GM18861 (cell line): ENCODE results near the gene TBC1D1.
"Not testable (repeated sequence)": the region's sequence is repeated elsewhere in the genome, so short reads cannot be mapped to it uniquely, and the experiment has no call there.

Source experiments
- ATAC-seq: cut with Tn5 transposase; IDR thresholded peaks from one replicate; pipeline ENCODE4 v1.9.1; 2021; ENCODE audit not compliant: unreplicated experiment

TBC1D1 gene

DNA sequence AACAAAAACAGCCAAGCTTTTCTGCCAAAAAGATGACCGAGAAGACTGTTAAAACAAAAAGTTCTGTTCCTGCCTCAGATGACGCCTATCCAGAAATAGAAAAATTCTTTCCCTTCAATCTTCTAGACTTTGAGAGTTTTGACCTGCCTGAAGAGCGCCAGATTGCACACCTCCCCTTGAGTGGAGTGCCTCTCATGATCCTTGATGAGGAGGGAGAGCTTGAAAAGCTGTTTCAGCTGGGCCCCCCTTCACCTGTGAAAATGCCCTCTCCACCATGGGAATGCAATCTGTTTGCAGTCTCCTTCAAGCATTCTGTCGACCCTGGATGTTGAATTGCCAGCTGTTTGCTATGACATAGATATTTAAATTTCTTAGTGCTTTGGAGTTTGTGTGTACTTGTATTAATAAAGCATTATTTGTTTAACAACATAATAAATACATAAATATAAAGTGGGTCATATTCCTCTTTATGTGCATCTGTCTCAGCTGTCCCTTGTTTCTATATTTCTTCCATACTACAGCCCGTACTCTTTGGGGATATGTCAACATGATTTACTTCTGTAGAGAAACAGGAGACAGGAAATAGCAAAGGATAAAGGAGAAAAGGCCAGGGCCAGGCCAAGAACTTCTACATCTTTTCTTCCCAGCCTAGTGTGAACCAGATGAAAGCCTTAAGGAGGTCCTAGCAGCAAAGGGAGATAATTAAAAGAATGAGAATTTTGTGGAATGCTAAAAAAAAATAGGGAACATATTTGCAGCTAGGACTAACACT lies 70.0 kb downstream of the TBC1D1 start:
- ATAC-seq, result no peak

DNA sequence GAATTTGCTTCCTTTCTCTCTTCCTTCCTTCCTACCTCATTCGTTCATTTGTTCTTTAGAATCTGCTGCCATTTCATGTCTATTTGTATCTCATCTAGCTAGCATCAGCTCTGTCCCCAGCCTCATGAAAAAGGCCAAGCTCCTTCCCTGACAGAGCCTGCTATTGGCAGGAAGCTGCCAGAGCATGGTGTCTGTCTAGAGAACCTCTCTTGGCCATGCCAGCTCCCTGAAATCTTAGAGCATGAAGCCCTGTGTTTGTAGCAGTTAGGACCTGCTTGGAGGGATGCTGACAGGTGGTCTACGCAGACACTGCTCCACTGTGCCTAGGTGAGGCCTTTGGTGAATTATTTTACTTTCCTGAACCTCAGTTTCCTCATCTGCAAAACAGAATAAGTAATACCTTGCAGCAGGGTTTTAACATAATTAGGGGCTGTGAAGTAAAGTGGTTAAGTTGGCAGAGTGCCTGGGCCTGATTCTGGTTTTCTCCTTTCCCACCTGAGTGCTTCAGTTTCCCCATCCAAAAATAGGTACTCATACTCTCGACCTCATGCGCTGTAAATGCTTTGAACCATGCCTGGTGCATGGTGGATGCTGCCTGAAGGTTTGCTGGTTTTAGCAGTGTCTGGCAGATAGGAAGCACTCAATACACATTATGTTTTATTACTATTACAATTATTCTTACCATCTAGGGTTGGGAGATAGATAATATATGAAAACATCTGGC lies 74.0 kb downstream of the TBC1D1 start:
- peak; percentile 55 for ATAC-seq

DNA sequence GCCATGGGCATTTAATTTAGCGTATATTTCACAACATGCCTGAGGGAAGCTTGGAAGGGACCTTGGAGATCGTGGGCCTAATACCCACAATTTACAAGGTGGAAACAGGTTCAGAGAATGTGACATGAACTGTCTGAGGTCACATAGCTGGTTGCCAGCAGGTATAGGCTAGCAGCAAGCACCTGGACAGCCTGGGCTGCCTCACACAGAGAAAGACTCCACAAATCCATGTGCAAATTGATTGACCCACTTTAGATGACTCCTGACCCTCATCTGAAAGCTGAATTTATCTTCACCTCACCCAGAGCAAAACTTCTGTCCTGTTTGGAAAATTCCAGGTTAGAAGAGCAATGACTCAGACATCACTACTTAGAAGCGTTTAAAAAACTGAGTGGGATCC lies 75.2 kb downstream of the TBC1D1 start:
- ATAC-seq, result no peak

DNA sequence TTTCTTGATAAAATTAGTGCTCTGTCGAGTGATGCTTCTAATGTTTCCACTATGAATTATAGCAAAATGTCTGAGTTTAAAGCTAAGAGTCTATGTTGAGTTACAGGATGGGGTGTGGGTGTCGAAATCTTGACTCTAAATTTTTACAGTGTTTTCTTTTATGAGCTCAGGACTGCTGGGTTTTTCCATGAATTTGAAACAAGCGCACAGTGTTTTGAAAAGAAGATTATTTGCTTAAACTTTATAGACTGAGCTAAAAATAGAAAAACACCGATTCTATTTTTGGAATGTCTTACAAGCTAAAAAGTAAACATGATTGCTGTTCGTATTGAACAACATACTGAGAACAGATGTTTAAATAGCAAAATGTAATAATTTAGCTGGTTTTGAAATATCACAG lies 76.9 kb downstream of the TBC1D1 start:
- no peak for ATAC-seq

DNA sequence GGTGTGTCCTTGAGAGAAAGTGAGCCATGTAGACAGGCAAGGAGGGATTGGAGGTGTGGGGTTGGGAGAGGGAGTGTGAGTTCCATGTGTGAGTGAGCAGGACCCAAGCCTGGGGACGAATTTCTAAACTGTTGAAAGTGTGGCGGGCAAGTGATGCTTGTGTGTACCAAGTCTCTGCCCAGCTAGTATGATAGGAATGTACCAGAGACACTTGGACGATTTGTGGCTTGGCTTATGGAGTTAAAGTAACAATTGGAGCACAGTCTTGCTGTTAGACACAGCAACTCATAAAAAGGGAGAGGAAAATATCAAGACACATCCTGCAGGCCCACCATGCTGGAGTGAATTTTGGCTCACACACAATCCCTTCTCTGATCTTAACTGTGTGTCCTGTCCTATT lies 77.9 kb downstream of the TBC1D1 start:
- no peak for ATAC-seq

DNA sequence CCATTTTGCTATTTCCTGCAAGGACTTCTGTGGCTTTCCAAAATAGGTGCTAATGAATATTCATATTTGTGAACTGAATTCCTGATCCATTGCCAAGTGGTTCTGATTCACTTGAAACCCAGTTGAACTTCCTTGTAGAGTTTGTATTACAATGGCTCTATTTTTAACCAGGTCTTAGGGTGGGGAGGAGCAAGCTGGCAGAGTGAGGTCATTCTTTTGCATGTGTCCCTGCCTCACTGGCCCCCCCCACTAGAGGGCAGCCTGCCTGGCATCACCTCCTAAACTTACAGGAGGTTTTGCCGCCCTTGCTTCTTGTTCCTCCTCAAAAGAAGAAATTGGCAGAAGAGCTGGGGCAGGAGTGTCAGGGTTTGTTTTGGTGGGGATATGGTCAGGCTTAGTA lies 79.8 kb downstream of the TBC1D1 start:
- no peak for ATAC-seq

DNA sequence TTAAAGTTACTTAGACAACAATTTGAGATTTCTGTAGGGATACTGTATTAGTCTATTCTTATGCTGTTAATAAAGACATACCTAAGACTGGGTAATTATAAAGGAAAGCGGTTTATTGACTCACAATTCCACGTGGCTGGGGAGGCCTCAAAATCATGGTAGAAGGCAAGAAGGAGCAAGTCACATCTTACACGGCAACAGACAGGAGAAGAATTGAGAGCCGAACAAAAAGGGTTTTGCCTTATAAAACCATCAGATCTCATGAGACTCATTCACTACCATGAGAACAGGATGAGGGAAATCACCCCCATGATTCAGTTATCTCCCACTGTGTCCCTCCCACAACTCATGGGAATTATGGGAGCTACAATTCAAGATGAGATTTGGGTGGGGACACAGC lies 80.3 kb downstream of the TBC1D1 start:
- ATAC-seq, result no peak

DNA sequence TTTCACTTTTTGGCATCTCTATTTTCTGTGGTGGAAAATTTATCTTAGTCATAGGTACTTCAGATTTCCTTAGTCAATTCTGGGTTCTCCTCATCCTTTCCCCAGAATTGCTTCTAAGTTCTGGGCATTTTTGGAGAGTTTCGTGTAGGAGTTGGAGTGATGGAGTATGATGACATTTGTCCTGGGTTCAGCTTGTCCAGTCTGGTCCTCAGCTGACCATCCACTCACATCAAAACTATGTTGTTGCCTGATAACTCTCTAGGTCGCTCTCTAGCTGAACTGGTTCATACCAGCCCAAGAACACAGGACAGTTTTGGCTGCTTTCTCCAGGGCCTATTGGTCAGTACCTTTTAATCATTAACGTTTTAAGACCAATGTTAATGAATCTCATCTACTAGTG lies 82.6 kb downstream of the TBC1D1 start:
- no peak for ATAC-seq

DNA sequence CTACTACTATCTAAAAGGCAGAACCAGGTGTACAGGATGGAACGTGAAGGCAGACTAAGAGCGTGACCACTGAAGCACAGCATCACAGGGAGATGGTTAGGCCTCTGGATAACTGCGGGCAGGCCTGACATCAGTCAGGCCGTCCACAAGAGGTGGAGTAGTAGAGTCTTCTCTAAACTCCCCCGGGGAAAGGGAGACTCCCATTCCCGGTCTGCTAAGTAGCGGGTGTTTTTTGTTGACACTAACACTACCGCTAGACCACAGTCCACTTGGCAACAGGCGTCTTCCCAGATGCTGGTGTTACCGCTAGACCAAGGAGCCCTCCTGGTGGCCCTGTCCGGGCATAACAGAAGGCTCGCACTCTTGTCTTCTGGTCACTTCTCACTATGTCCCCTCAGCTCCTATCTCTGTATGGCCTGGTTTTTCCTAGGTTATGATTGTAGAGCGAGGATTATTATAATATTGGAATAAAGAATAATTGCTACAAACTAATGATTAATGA lies 84.5 kb downstream of the TBC1D1 start:
- ATAC-seq, result not testable (repeated sequence)

DNA sequence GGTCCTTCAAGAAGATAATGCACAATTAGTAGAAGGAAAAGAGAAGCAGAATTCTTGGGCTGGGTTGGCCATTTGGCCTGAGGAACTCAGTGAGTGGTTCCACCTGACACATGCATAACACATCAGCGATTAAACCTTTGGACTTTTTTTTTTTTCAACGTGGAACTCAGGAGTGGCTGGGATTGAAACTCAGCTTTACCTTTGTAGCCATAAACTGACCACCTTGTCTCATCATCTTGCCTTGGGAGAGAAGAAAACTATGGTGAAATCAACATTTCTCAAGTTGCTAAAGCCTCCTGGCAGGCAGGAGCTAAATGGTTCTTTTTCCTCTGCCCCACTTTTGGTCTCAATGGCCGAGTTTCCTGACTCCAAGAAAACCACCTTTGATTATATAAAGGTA lies 85.6 kb downstream of the TBC1D1 start:
- no peak for ATAC-seq

DNA sequence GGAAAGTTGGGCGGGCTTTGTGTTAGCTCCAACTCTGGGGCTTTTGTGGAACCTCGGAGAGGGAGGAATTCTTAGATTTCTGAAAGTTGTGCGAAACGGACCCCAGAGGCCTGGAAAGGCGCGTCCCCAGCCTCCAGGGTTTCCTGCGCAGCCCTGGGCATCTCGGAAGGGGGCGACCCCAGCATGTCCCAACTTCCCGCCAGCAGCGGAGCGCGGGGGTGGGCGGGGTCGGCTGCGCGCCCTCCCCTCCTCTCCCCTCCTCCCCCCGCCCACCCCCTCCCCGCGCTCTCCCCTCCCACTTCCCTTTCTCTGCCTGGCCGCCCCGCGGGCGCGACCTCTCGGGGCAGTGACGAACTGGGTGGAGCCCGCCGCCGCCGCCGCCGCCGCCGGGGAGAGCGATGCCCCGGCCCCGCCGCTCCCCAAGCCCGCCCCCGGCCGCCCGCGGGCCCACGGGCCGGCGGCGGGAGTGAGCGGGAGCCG lies 86.1 kb downstream of the TBC1D1 start:
- peak; percentile 50 for ATAC-seq

DNA sequence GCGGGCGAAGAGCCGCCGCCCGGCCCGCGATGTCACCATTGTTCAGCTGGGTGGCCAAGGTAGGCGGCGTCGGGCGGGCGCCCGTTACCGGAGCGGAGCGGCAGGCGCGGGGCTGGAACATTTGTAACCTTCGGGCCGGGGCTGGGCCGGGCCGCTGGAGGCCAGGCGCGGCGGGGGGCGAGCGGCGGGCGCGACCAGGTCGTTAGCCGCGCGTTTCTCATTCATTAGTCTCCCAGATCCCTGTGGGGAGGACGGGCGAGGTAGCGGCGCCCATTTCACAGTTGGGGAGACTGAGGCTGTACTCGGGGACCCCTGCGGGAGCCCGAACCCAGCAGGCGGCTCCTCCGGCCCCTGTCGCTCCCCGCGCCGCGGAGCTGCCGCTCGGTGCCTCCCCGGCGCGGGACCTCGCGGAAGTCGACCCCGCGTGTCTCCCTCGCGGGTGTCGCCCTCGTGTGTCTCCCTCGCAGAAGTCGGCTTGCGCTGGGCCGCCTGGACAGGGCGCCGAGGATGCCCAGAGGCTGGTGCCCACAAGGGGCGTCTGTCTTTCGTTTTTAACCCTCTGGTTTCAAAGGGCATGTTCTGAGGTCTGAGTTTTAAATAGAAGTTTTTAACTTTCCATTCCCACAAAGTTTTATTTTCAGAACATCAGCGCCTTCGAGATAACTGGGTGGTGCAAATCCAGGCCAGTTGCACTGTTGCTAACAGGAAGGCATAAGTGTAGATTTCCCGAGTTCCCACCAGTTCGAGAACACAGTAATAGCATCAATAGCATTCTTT lies 86.8 kb downstream of the TBC1D1 start:
- ATAC-seq, result peak; percentile 46

DNA sequence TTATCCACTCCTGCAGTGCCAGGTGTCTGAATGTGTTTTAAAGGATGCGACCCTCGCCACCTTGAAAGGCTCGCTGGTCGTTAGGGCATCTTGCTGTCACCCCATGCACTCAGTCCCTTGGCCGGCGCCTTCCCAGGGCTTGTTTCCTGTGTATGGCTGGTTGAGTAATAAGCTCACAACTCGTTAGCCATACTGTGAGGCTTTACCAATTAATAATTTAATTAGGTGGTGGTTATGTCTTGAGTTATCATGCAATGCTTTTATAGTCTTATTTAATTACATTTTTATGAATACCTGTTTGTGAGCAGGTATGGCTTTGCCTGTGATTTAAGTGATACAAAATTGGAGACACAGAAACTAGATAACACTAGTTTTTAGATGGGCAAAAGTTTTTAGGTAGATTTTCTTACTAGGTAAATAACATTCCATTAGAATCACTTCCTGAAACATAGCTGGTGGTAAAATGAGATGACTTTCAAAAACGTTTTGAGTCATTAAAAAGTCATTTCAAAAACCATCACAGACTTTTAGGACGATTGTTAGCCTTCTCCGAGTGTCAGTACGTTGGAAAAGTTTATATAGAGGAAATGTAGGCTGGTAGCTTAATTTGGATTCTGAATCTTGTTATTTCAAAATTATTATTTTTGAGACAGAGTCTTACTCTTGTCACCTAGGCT lies 87.5 kb downstream of the TBC1D1 start:
- ATAC-seq, result peak; percentile 20

DNA sequence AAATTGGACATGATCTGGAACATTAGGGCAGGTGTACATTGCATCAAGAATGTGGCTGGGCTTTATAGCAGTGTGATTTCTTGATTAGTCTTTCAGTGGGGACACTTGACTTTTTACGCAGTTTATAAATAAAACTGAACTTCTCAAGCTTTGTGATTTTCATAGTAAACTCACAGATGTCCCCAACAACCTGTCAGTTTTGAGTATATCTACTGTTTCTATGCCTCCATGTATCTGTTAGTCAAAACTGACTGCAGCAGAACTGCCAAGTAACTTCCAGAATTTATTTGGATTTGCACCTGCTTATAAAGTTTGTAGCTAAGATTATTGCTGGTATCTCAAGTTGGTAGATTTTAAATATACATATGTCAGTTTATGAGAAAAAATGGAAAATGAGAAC lies 89.4 kb downstream of the TBC1D1 start:
- ATAC-seq, result no peak

DNA sequence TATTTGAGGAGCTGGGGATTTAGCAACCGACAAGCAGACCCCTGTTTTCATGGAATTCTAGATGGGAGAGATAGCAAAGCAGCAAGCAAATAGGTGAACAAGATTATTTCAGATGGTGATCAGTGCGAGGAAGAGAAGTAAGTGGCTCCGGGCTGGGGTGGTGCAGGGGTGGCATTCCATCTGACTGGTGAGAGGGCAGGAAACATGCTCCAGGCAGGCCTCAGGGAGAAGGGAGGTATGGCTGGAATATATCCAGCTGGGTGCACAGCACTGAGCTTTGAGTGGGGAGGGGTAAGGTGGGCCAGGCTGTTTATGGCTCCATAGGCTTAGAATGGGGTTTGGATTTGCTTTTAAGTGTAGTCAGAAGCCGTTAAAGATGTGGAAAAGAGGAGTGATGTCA lies 90.5 kb downstream of the TBC1D1 start:
- no peak for ATAC-seq

DNA sequence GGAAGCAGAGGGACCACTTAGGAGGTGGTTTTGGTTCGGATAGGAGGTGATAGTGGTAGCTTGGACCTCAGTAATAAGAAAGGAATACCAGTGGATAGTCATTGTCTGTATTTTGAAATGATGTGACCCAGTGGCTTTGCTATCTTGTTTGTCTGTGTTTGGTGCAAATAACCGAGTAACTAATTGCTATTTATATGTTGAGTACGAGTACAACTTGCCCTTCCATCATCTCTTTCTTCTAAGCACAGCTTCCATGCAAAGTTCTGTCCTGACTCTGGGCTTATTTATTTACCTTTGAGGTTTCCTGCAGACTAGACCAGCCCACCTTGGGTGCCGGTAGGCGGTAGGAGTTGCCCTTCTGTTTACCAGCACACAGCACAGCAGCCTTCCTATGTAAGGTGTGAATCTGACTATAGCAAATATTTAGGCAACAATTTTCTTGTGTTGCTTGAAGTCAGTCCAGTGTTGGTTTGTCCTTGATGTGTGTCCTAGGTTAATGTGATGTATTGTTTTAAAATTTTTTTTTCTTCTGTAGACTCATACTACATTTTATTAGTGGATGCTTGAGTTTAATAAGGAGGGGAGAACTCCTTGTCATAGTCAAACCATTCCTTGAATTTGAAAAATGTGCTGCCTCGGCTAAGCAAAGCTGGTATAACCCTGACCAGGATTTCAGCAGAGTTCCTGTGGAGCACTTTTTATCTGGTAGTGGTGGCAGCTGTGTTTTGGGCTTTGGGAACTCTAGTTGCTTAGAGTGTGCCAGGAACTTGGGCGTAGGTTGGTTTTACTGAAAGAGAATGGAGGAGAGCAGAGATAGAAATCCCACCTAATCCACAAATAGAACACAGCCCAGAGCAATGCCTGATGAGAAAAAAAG lies 91.2 kb downstream of the TBC1D1 start:
- no peak for ATAC-seq

DNA sequence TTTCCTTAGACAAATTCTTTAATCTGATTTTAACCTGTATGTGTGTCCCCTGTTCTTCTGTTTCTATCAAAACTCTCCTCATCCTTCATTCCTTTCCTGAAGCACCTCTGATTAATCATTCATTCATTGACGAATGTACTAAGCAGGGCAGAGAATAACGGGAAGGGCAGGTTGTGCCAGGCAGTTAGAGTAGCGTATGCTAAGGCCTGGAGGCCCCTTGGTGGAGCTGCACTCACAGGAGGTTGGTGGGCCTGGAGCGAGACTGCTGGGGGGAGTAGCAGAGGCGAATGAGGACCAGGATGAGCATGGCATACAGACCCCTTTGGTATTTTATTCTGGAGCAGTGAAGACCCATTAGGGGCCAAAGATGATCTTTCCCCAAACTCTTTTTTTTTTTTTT lies 91.9 kb downstream of the TBC1D1 start:
- ATAC-seq, result no peak

DNA sequence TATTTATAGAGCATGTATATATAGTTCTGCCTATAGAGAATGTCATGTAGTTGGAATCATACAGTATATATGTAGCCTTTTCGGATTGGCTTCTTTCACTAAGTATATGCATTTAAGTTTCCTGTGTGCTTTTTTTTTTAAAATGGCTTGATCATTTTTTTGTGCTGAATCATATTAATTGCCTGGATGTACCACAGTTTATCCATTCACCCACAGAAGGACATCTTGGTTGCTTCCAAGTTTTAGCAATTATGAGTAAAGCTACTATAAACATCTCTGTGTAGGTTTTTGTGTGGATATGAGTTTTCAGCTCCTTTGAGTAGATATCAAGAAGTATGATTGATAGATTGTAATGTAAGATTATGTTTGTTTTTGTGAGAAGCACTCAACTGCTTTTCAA lies 93.1 kb downstream of the TBC1D1 start:
- no peak for ATAC-seq

DNA sequence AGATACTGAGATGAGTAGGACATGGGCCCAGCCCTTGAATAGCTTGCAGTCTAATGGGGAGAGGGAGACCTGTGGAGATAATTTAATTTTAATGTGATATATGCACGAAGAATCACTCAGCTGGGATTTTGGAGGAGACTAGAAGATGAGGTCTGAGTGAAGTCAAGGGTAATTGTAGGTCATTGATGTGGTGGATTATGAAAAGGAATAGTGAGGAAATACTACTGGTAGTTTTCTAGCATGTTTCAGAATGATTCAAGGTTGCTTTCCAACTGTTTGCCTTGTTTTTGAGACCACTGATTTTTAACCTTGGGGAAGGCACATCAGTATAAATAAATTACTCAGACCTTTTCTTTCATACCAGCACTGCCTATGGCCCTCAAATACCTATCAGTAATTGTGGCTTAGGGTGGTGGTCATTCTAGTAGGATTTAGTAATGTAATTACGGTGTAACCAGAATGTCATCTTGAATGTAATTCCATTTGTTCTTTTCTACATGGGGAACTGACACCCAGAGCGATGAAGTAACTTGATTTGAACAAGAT lies 94.9 kb downstream of the TBC1D1 start:
- no peak for ATAC-seq

DNA sequence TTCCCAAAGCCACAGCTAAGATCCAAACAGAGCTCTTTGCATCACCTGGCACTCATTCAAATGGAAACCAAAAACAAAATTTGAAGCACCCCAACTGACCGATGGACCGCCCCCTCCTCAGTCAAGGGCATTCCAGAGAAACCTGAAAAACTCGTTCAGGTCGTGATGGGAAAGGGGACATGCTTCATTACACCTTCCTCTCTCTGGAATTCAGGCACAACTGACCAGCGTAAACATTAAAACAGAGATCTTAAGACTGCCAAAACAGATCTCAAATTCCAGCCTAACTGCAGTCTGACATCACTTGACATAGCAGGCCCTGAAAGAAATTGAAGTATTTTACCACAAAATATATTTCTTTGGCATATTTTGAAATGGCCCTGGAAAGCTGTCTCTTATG lies 97.8 kb downstream of the TBC1D1 start:
- no peak for ATAC-seq
